KMS-11 (cell line): ENCODE results near the gene EML6.

Source experiments
- H2AFZ ChIP-seq: fragments of 200-600 bp; sonication (generic); 2 replicates; pipeline ENCODE4 v1.6.1; 2016; ENCODE audit warnings: antibody characterized with exemption, mixed run types, low read depth
- H3K27ac ChIP-seq: fragments of 200-600 bp; sonication (generic); 2 replicates; pipeline ENCODE4 v1.6.1; 2016; ENCODE audit warnings: mild to moderate bottlenecking, mixed run types
- H3K27me3 ChIP-seq: fragments of 200-600 bp; sonication (generic); 2 replicates; pipeline ENCODE4 v1.6.1; 2017; ENCODE audit warnings: mild to moderate bottlenecking, low read depth, mixed run types, moderate library complexity; ENCODE audit not compliant: insufficient read depth
- H3K36me3 ChIP-seq: fragments of 200-600 bp; sonication (generic); 2 replicates; pipeline ENCODE4 v1.6.1; 2017; ENCODE audit warnings: mild to moderate bottlenecking, mixed run types; ENCODE audit not compliant: insufficient read depth
- H3K4me1 ChIP-seq: fragments of 200-600 bp; sonication (generic); 2 replicates; pipeline ENCODE4 v1.6.1; 2016; ENCODE audit warnings: mild to moderate bottlenecking, low read depth, mixed run types; ENCODE audit not compliant: poor library complexity, severe bottlenecking
- H3K4me2 ChIP-seq: fragments of 200-600 bp; sonication (generic); 2 replicates; pipeline ENCODE4 v1.7.0; 2016; ENCODE audit warnings: mild to moderate bottlenecking, mixed run types
- H3K4me3 ChIP-seq: fragments of 200-600 bp; sonication (generic); IDR thresholded peaks from 2 replicates; pipeline ENCODE4 v1.6.1; 2017; ENCODE audit warnings: low read depth, low read length, mixed read lengths; ENCODE audit not compliant: insufficient read depth
- H3K79me2 ChIP-seq: fragments of 200-600 bp; sonication (generic); 2 replicates; pipeline ENCODE4 v1.6.1; 2016; ENCODE audit warnings: low read depth, mixed run types; ENCODE audit not compliant: insufficient read depth
- H3K9ac ChIP-seq: fragments of 200-600 bp; sonication (generic); 2 replicates; pipeline ENCODE4 v1.6.1; 2016; ENCODE audit warnings: mild to moderate bottlenecking, mixed run types
- H4K20me1 ChIP-seq: fragments of 200-600 bp; sonication (generic); 2 replicates; pipeline ENCODE4 v1.6.1; 2016; ENCODE audit warnings: mild to moderate bottlenecking, mixed run types; ENCODE audit not compliant: insufficient read depth
- CTCF ChIP-seq: fragments of 200-600 bp; sonication (generic); conservative IDR thresholded peaks from 2 replicates; pipeline ENCODE4 v1.6.1; 2017; ENCODE audit warnings: low read depth, mild to moderate bottlenecking, antibody characterized with exemption, low read length, moderate library complexity, mixed read lengths

EML6 gene

GRCh38 chr2:54723131-54723995, at the start of gene EML6:
TSS of gene EML6 (plus strand) at chr2:54723662. CDS start at chr2:54725062, 1,400 bp downstream.
- Histone ChIP-seq H3K36me3 (no peaks in the 10 kb centered on the region), H2AFZ (peak within 1 kb of the TSS; percentile 96), H3K4me2 (peak within 1 kb of the TSS; percentile 96), H4K20me1 (no peaks in the 10 kb centered on the region), H3K79me2 (no peaks in the 10 kb centered on the region), H3K9ac (peak within 1 kb of the TSS; percentile 51), H3K27me3 (peaks cover 3% of the 10 kb centered on the region; the same call in 1 of the 2 replicates), H3K4me1 (peaks cover 22% of the 10 kb centered on the region), H3K27ac (peak within 1 kb of the TSS; percentile 17), H3K4me3 (peak within 1 kb of the TSS; percentile 44)
- TF ChIP-seq CTCF, result no peak

GRCh38 chr2:54675281-54675680, 48.2 kb upstream of the EML6 start:
- H3K4me1 ChIP-seq, result peaks cover 4% of the 10 kb centered on the region
- H3K36me3 ChIP-seq, result no peaks in the 10 kb centered on the region
- H4K20me1 ChIP-seq, result no peaks in the 10 kb centered on the region
- H3K4me2 ChIP-seq, result no peak overlapping the region
- H3K27ac ChIP-seq, result no peak overlapping the region
- H3K79me2 ChIP-seq, result no peaks in the 10 kb centered on the region
- no peak overlapping the region for H3K9ac ChIP-seq
- no peak overlapping the region for H3K4me3 ChIP-seq
- no peak for TF ChIP-seq CTCF
- H3K27me3 ChIP-seq, result no peaks in the 10 kb centered on the region
- no peak overlapping the region for H2AFZ ChIP-seq

GRCh38 chr2:54675738-54676137, 47.7 kb upstream of the EML6 start:
- no peak for TF ChIP-seq CTCF
- no peaks in the 10 kb centered on the region for H3K79me2 ChIP-seq
- no peaks in the 10 kb centered on the region for H3K36me3 ChIP-seq
- H3K27ac ChIP-seq, result no peak overlapping the region
- peaks cover 4% of the 10 kb centered on the region for H3K4me1 ChIP-seq
- H2AFZ ChIP-seq, result no peak overlapping the region
- H3K4me3 ChIP-seq, result no peak overlapping the region
- H3K9ac ChIP-seq, result no peak overlapping the region
- H3K4me2 ChIP-seq, result no peak overlapping the region
- H4K20me1 ChIP-seq, result no peaks in the 10 kb centered on the region
- H3K27me3 ChIP-seq, result no peaks in the 10 kb centered on the region

GRCh38 chr2:54676656-54677055, 46.8 kb upstream of the EML6 start:
- Histone ChIP-seq H3K4me3 (no peak overlapping the region), H3K27ac (no peak overlapping the region), H3K4me1 (peaks cover 4% of the 10 kb centered on the region), H3K9ac (no peak overlapping the region), H3K79me2 (no peaks in the 10 kb centered on the region), H4K20me1 (no peaks in the 10 kb centered on the region), H2AFZ (no peak overlapping the region), H3K4me2 (no peak overlapping the region), H3K27me3 (no peaks in the 10 kb centered on the region), H3K36me3 (no peaks in the 10 kb centered on the region)
- no peak for TF ChIP-seq CTCF
